ENCODE data around the gene FAM161A.

FAM161A gene

GRCh38 chr2:61785583-61785982 is 68.3 kb downstream of the FAM161A start:
- DNase-seq (ENCODE audit: low read depth in 2 of 2): no peak

- DNase-seq (ENCODE audit: low read depth in 2 of 2): no peak
Measured at GRCh38 chr2:61784643-61785042, 69.2 kb downstream of the FAM161A start.

DNA sequence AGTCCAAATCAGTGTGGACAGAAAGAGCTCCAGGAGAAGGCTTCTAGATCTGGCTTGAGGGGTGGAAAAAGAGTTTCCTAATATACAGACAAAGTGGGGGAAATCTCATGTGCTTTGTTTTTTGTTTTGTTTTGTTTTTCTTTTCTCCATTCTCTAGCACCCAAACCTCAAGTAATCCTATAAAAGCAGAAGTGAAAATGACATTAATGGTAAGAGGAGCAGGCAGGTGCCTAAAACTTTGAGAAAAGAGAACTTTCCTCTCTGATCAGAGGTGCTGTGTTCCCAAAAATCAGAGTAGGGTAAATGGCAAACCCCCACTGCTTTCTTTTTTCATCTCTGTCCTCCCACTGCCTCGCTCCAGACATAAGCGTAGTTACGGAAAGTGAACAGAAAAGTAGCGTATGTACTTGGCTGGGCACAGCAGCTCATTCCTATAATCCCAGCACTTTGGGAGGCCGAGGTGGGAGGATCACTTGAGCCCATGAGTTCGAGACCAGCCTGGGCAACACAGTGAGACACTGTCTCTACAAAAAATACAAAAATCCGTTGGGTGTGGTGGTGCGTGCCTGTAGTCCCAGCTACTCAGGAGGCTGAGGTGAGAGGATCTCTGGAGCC is 77.8 kb downstream of the FAM161A start:
- no peak for DNase-seq (ENCODE audit: low read depth in 2 of 2)

Measured in stimulated activated CD8-positive, alpha-beta memory T cell treated with anti-CD3 and anti-CD28 coated beads, Interleukin-2, amount 100 ng/mL, for 1 hour (primary cell).